NT2/D1 (cell line): Measurements from ENCODE around the gene SND1.

ENCODE experiments used
- DNase-seq: peaks from one replicate; pipeline ENCODE4 v3.0.0-alpha.2; 2011; ENCODE audit warnings: low read depth, low spot score
- H3K27me3 ChIP-seq: 2 replicates; pipeline ENCODE4 v1.6.0; 2011; ENCODE audit warnings: mild to moderate bottlenecking; ENCODE audit not compliant: insufficient read length, insufficient read depth
- H3K36me3 ChIP-seq: 2 replicates; pipeline ENCODE4 v1.6.1; 2011; ENCODE audit warnings: mild to moderate bottlenecking, low read length, mixed read lengths; ENCODE audit not compliant: insufficient read depth, insufficient read length
- H3K4me1 ChIP-seq: 2 replicates; pipeline ENCODE4 v1.5.1; 2011; ENCODE audit not compliant: insufficient read depth, insufficient read length
- H3K4me3 ChIP-seq: 2 replicates; pipeline ENCODE4 v1.5.1; 2011; ENCODE audit warnings: low read depth; ENCODE audit not compliant: insufficient read length
- H3K9ac ChIP-seq: 2 replicates; pipeline ENCODE4 v1.6.0; 2011; ENCODE audit warnings: low read depth; ENCODE audit not compliant: insufficient read length
- H3K9me3 ChIP-seq: 2 replicates; pipeline ENCODE4 v1.5.1; 2011; ENCODE audit warnings: mild to moderate bottlenecking, low read length; ENCODE audit not compliant: insufficient read depth
- SUZ12 ChIP-seq: IDR thresholded peaks from 2 replicates; pipeline ENCODE4 v1.6.1; 2011; ENCODE audit not compliant: insufficient read length, insufficient read depth; ENCODE audit errors: extremely low read depth
- YY1 ChIP-seq: IDR thresholded peaks from 2 replicates; pipeline ENCODE4 v1.6.1; 2011; ENCODE audit not compliant: insufficient read length, insufficient read depth
- ZNF274 ChIP-seq: IDR thresholded peaks from 2 replicates; pipeline ENCODE4 v1.6.1; 2011; ENCODE audit warnings: mild to moderate bottlenecking, low read depth, low read length

The SND1 gene

DNA sequence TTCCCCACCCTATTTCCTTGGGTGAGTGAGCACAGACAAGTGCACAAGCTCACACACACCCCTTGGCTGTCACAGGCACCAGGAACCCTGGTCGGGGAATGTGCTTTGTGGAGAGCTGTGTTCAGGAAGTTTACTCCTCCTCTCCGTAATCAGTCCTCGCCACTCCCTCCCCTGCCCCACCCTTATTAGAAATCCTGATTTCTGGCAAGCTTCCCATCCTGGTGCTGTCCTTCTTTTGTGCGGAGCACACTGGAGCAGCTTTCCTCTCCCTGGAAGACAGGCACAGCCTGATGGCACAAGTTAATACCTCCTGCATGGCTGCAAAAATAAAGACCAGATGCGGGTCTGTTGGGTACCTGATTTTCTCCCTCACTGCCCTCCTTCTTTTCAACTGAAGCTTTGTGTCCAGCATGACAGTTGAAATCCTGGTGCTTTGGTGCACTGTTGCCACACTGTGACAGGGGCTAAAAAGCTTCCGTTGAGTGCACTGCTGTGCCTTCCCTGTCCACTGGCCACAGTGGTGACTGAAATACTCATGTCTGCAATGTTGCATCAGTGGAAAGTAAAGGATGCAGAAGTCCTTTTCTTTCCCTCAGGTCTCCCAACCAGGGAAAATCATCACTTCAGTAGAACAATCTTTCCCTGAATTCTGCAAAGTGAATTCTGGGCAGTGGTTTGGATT is 324.2 kb downstream of the SND1 start:
- H3K4me1 ChIP-seq, result no peaks in the 10 kb centered on the region
- TF ChIP-seq YY1 (no peak), ZNF274 (no peak), SUZ12 (no peak)
- no peaks in the 10 kb centered on the region for H3K27me3 ChIP-seq
- DNase-seq, result no peak
- H3K36me3 ChIP-seq, result peaks cover 15% of the 10 kb centered on the region
- peaks cover 24% of the 10 kb centered on the region for H3K9me3 ChIP-seq
- H3K4me3 ChIP-seq, result no peak overlapping the region
- no peak overlapping the region for H3K9ac ChIP-seq

DNA sequence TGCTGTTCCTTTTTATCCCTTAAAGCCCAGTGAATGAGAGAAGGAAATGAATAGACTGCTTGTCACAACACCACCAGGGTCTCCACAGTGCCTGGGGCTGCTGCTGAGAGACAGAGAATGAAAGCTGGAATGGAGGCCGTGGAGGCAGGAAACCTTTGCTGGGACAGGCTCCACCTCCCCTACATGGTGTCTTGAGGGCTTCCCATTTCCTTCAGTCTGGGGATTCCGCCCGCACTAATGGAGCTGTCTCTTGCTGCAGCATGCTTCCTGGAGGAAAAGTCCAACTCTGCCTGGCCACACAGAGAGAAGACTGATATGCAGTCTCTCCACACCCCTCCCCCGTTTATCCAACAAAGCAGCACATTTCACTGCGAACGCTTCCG is 324.7 kb downstream of the SND1 start:
- Histone ChIP-seq H3K9ac (no peak overlapping the region), H3K4me3 (no peak overlapping the region), H3K27me3 (no peaks in the 10 kb centered on the region), H3K9me3 (peaks cover 24% of the 10 kb centered on the region), H3K4me1 (no peaks in the 10 kb centered on the region), H3K36me3 (peaks cover 15% of the 10 kb centered on the region)
- TF ChIP-seq ZNF274 (no peak), SUZ12 (no peak), YY1 (no peak)
- DNase-seq, result no peak

DNA sequence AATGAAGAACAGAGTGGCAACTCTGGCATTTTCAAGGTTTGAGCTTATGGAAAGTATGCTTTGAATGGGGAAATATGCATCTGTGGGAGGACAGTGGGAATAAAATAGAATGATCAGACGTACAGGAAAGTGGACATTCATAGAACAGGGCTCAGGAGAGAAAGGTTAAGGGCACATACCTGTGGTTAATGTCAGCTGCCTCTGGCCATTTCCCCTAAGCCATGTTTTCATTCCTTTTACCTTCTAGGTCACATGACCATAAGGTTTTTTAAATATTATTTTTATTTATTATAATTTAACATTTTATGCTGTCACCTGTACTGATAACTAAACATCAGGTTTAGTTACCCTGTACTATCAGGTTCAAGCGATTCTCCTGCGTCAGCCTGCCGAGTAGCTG is 326.4 kb downstream of the SND1 start:
- Histone ChIP-seq H3K36me3 (peaks cover 18% of the 10 kb centered on the region), H3K4me1 (no peaks in the 10 kb centered on the region), H3K9me3 (peaks cover 24% of the 10 kb centered on the region), H3K4me3 (no peak overlapping the region), H3K27me3 (no peaks in the 10 kb centered on the region), H3K9ac (no peak overlapping the region)
- no peak for DNase-seq
- TF ChIP-seq YY1 (no peak), ZNF274 (no peak), SUZ12 (no peak)

DNA sequence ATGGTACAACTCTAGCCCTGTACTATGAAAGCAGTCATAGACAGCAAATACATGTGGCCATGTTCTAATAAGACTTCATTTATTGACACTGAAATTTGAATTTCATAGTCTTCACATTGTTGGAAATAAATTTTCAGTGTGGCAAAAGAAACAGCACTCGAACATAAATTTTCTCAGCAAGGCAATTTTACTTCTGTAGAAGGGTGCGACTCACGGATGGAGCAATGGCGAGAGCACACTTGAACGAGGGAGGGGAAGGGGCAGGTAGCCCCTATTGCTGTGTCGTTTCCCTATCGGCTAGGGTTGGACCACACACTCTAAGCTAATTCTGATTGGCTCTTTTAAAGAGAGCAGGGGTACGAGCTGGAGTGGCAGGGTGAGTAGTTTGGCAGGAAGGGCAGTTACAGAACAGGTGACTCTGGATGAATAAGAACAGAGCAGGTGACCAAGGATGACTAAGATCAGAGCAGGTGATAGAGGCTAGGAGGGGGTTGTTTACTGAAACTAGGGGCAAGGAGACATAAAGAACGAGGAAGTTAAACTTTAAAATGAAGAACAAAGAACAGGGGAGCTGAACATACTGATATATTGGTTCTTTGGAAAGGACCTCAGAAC is 327.2 kb downstream of the SND1 start:
- DNase-seq, result no peak
- no peak overlapping the region for H3K4me3 ChIP-seq

GRCh38 chr7:127979728-127980126 is 327.7 kb downstream of the SND1 start:
- Histone ChIP-seq H3K4me1 (no peaks in the 10 kb centered on the region), H3K9me3 (peaks cover 24% of the 10 kb centered on the region), H3K27me3 (no peaks in the 10 kb centered on the region), H3K4me3 (no peak overlapping the region), H3K9ac (no peak overlapping the region), H3K36me3 (peaks cover 18% of the 10 kb centered on the region)
- TF ChIP-seq ZNF274 (no peak), SUZ12 (no peak), YY1 (no peak)
- DNase-seq, result no peak

More for the DNA sequence above, 327.2 kb downstream of the SND1 start:
- TF ChIP-seq SUZ12, result no peak
- no peak for TF ChIP-seq YY1
- no peak for TF ChIP-seq ZNF274
- H3K27me3 ChIP-seq, result no peaks in the 10 kb centered on the region
- H3K4me1 ChIP-seq, result no peaks in the 10 kb centered on the region
- peaks cover 24% of the 10 kb centered on the region for H3K9me3 ChIP-seq
- peaks cover 18% of the 10 kb centered on the region for H3K36me3 ChIP-seq
- no peak overlapping the region for H3K9ac ChIP-seq

- no peak for DNase-seq
- no peak overlapping the region for H3K4me3 ChIP-seq
- no peak overlapping the region for H3K9ac ChIP-seq
- H3K4me1 ChIP-seq, result no peaks in the 10 kb centered on the region
- H3K9me3 ChIP-seq, result peaks cover 24% of the 10 kb centered on the region
- TF ChIP-seq SUZ12, result no peak
- TF ChIP-seq YY1, result no peak
- no peak for TF ChIP-seq ZNF274
- H3K36me3 ChIP-seq, result peaks cover 18% of the 10 kb centered on the region
- no peaks in the 10 kb centered on the region for H3K27me3 ChIP-seq
These were observed 328.9 kb downstream of the SND1 start for GRCh38 chr7:127980901-127981300.

DNA sequence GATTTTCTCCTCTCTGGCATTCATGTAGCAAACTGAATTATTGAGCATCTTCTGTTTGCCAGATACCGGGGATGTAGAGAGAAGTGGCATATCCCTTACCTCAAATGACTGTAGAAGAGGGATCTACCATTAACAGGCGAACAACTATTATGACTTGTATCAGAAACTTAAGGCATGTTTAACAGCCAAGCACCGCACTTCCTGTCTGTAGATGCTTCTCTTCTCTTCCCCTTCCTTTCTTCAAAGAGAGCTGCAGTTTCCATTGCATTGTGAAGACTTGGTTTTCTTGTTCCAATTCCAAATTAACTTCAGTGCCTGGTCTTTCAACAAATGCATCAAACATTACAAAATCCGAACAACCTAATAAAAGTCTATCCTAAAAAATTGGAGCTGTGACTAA is 330.0 kb downstream of the SND1 start:
- Histone ChIP-seq H3K27me3 (no peaks in the 10 kb centered on the region), H3K9me3 (peaks cover 24% of the 10 kb centered on the region), H3K9ac (no peak overlapping the region), H3K4me1 (no peaks in the 10 kb centered on the region), H3K4me3 (no peak overlapping the region), H3K36me3 (peaks cover 11% of the 10 kb centered on the region)
- TF ChIP-seq YY1 (no peak), SUZ12 (no peak), ZNF274 (no peak)
- DNase-seq, result no peak
